ENCODE data around the gene NEGR1.

GRCh38 chr1:72178266-72178665, 104.1 kb downstream of the NEGR1 start:
- TF ChIP-seq ZNF274 (IDR thresholded peaks at IDR 0.05; ENCODE audit: low read depth, low read length), result no peak
- no peak for TF ChIP-seq POLR2A (IDR thresholded peaks at IDR 0.05; ENCODE audit: borderline replicate concordance, extremely low read depth, insufficient read depth, insufficient read length)
- no peak for TF ChIP-seq REST (IDR thresholded peaks at IDR 0.05; ENCODE audit: low read depth)
- no peak for TF ChIP-seq EZH2 (IDR thresholded peaks at IDR 0.05)
- TF ChIP-seq CTCF (IDR thresholded peaks at IDR 0.05 in 2 of 3, conservative IDR thresholded peaks at IDR 0.05 in 1 of 3; ENCODE audit: borderline replicate concordance in 1 of 3, insufficient read depth in 1 of 3, low read depth in 2 of 3, low read length in 2 of 3), result no peak
- TF ChIP-seq EZH2phosphoT487 (IDR thresholded peaks at IDR 0.05; ENCODE audit: borderline replicate concordance), result no peak
- no peak for TF ChIP-seq YY1 (IDR thresholded peaks at IDR 0.05; ENCODE audit: extremely low read depth, insufficient replicate concordance, low read depth, low read length)
- TF ChIP-seq SIN3A (IDR thresholded peaks at IDR 0.05; ENCODE audit: low read depth), result no peak
- TF ChIP-seq MAX (IDR thresholded peaks at IDR 0.05), result no peak
